SKM-1 (cell line): ENCODE data around the gene ZNF782.
"Not testable (repeated sequence)": the region's sequence is repeated elsewhere in the genome, so short reads cannot be mapped to it uniquely, and the experiment has no call there.

Experiments
- DNase-seq: peaks from one replicate; lab custom pipeline; 2025; ENCODE audit not compliant: unreplicated experiment; lab: John Stamatoyannopoulos, UW

The ZNF782 gene

GRCh38 chr9:96853781-96854650, at the start of gene ZNF782:
ZNF782 (minus strand) TSS chr9:96854514; CDS start chr9:96851961, 2,553 bp downstream.
- DNase-seq = peak; percentile 58

GRCh38 chr9:96900010-96900409, 45.7 kb upstream of the ZNF782 start:
- not testable (repeated sequence) for DNase-seq

- no peak for DNase-seq
Measured at GRCh38 chr9:96892131-96892530, 37.8 kb upstream of the ZNF782 start.

- no peak for DNase-seq
Measured at GRCh38 chr9:96888591-96888990, 34.3 kb upstream of the ZNF782 start.

- no peak for DNase-seq
Measured at GRCh38 chr9:96885424-96885823, 31.1 kb upstream of the ZNF782 start.

GRCh38 chr9:96884443-96884842, 30.1 kb upstream of the ZNF782 start:
- no peak for DNase-seq

GRCh38 chr9:96883922-96884321, 29.6 kb upstream of the ZNF782 start:
- DNase-seq = no peak

- DNase-seq = no peak
Measured at GRCh38 chr9:96877269-96877668, 23.0 kb upstream of the ZNF782 start.

GRCh38 chr9:96875461-96876142, 21.3 kb upstream of the ZNF782 start:
- DNase-seq = peak; percentile 57

- DNase-seq = no peak
Measured at GRCh38 chr9:96874947-96875460, 20.7 kb upstream of the ZNF782 start.

GRCh38 chr9:96874201-96874785, 20.0 kb upstream of the ZNF782 start:
- DNase-seq = no peak

- no peak for DNase-seq
Measured at GRCh38 chr9:96871176-96871575, 16.9 kb upstream of the ZNF782 start.

- DNase-seq = no peak
Measured at GRCh38 chr9:96868709-96869108, 14.4 kb upstream of the ZNF782 start.

GRCh38 chr9:96867079-96867804, 12.9 kb upstream of the ZNF782 start:
- DNase-seq = no peak

GRCh38 chr9:96865240-96865639, 10.9 kb upstream of the ZNF782 start:
- not testable (repeated sequence) for DNase-seq

- no peak for DNase-seq
Measured at GRCh38 chr9:96859461-96860198, 5.3 kb upstream of the ZNF782 start.

- no peak for DNase-seq
Measured at GRCh38 chr9:96858670-96859069, 4.4 kb upstream of the ZNF782 start.

GRCh38 chr9:96858018-96858573, 3.8 kb upstream of the ZNF782 start:
- no peak for DNase-seq

- peak; percentile 1 for DNase-seq
Measured at GRCh38 chr9:96856363-96857286, 2.3 kb upstream of the ZNF782 start.
